ENCODE measurements around the gene FAM240A.
"Not testable (repeated sequence)": the region's sequence is repeated elsewhere in the genome, so short reads cannot be mapped to it uniquely, and the experiment has no call there.

The FAM240A gene

DNA sequence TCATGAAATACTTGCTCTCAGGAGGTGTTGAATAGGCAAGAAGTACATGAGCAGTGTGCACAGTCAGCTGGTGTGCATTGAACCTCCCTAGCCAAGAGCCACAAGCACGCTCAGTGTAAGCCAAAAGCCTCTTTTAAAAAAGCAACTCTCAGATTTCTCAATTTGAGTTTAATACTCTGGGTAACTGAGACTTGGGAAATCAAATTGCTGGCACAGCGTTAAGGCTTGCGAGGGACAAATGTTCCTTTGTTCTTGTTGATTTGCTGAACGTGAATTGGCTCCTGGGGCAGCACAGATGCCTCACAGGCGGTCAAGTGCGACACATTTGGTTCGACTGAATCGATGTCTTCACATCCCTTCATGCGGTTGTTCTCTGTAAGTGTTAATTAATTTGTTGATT is at the start of gene FAM240A:
Gene FAM240A (plus strand): TSS at position 202 of the 400 bp plus-strand sequence. CDS start 159 bp downstream, at position 361.
- no peak for DNase-seq

DNA sequence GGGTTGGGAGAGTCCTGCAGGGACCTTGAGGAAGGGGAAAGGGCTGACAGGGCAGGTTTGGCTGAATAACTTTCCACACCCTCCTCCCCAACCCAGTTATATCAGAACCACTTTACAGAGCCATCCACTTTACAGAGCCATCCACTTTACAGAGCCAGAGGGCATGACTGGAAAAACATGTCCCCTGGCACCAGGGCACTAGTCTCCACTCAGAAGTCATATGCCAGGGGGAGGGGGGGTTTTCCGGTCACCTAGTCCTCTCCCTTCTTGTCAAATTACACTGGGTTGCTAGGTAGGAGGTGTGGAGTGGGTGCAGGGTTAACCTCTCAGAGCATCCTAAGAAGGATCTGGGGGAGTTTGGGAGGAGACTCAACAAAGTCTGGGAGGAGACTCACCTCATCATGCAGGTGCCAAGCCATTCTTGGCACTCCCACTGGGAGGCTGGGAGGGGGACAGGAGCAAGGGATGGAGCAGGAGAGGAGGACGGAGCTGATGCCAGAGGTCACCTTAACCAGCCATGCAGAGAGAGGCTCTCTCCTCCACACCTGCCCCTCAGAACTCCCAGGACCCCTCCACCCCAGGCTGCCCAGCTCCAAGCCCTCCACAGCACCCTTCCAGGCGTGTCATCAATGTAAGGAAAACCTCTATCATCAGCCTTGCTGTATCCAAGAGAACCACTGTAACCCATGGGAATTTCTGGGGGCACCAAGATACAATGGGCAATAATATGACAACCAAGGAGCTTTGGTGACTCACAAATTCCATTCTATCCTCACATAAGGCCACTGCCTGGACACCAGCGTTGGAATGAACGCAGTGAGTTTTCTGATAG is 47.9 kb upstream of the FAM240A start:
- DNase-seq, result no peak

DNA sequence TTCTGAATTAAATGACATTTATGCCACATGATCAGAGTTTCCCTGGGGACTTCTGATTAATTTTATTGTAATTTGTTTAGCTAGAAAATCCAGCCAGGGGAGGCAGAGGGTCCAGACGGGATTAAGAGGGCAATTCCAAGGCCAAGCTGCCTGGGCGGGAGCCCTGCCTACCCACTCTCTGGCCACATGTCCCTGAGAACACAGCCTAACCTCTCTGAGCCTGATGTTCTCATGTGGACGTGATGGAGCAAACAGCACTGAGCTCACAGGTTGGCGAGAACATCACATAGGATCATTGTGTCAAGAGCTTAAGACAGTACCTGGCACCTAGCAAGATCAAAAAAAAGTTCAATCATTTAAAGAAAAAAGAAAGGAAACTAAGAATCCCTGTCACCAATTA is 47.2 kb upstream of the FAM240A start:
- DNase-seq, result no peak

DNA sequence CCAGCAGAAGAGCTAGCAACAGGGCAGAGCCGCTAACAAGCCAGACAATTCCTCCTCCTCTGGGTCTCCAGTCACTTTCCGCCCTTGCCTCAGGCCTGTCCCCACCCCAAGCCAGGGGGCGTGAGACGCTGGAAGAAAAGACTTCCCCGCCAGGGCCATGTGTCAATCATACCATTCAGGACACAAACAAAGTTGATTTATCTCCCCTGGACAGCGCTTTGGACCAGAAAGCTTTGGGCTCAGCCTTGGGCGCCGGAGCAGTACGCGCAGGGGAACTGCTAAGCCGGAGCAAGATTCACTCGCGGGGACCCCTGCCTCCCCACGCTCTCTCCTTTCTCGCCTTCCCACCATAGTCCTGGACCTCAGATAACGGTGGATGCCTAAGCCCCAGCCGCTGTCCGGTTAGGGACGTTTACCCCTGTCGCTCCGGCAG is 46.7 kb upstream of the FAM240A start:
- DNase-seq, result no peak

DNA sequence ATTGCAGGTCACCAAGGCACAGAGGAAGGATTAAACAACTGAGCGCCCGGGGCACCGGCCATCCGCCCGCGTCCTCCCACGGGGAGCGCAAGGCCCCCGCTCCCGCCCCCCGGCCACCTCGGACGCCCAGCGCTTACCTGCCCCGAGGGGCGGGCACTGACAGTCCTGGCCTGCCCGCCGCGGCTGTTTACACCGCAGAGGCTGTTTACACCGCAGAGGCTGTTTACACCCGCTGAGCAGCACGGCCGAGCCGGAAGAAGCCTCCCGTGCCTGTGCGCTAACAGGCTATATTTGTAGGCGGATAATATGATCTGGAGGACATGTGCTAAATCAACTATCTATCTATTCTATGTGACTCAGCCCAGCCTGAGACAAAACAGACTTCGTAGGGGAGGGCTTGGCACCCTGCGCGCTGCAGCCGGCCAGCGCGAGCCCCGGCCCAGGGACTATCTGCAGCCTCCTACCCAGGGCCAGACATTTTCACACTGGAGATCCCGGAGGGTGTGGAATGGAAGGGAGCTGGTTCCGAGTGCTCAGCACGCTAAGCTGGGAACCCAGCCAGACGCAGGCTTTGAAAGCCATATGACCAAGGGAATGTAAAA is 46.2 kb upstream of the FAM240A start, which contains the start of gene LRRC2:
Gene LRRC2 (minus strand): TSS at position 263 of the 602 bp plus-strand sequence. CDS start 14,711 bp downstream, outside the sequence.
- DNase-seq, result no peak

DNA sequence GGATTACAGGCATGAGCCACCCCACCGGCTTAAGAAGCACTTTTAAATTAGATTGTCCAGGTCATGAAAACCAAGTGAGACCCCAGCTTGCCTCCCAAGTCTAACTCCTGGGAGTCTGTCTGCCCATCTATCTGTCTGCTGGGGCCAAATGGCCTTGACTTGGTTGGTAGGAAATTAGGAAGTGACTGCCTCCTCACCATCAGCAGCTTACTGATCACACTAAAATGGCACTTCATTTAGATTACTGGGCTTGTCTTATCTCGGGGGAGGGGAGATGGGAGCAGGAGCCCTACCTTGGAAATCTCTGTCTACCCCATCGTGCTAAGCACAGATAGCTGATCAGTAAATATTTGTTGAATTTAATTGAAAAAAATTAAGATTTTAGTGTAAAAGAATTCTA is 40.6 kb upstream of the FAM240A start:
- DNase-seq, result no peak

DNA sequence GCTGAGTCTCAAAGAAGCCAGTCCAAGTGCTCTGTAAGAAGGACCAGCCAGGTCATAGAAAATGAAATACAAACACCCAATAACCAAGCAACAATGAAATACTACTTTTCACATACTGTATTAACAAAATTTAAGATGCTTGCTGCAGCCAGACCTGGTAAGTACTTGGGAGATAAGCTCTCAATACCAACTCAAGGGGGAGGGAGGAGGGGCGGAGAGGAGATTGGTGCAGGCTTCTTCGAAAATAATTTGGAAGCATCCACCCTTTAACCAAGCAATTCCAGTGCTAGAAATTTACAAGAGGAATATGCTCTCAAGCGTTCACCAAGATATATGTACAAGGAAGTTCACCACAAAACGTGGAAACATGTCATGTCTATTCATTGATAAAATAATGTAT is 38.6 kb upstream of the FAM240A start:
- no peak for DNase-seq

DNA sequence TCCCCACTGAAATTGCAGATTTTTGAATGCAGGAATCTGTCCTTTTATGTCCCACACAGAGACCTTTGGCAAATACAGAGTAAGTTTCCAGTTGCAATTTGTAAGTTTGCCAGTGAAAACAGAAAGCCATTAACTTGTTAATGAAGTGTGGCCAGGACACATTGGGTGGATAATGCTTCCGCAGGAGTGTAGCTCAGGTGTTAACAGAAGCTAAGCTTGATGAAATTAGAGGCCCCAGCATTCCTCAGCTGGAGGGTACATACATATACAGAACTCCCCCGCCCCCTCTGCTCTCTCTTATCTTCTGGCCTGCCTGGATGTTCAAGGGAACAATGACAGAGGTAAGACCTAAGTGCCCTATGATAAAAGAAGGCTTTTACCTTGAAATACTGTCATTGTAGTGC is 38.1 kb upstream of the FAM240A start:
- DNase-seq, result peak; percentile 65

DNA sequence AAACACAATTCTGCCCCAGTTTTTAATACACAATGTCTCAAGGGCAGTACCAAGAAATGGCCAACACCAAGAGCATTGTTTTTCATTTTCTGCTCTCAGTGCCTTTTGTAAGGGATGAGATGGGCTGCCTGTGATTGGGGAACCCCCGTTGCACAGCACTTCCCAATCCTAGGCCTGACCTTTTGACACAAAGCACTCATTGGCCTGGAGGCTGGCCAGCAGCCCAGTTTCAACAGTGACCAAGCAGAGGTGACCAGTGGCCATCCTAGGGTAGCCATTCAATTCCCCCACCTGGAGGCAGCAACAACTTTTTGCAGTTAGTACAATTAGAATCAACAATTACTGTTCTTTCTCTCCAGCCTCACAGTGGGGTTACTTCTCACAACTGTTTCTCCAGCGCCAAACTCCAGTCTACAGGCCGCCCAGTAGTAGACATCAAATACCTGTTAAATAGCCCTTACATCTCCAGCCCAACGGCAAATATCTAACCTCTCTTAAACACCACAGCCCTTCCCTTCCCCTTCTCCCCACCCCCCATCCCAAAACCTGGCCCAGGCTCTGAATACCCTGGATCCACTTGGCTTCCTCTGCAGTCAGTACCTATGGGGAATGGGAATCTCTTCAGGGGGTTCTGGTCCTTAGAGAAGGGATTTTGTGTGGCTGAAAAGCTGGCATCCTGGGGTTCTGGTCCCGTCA is 37.3 kb upstream of the FAM240A start:
- DNase-seq, result no peak

DNA sequence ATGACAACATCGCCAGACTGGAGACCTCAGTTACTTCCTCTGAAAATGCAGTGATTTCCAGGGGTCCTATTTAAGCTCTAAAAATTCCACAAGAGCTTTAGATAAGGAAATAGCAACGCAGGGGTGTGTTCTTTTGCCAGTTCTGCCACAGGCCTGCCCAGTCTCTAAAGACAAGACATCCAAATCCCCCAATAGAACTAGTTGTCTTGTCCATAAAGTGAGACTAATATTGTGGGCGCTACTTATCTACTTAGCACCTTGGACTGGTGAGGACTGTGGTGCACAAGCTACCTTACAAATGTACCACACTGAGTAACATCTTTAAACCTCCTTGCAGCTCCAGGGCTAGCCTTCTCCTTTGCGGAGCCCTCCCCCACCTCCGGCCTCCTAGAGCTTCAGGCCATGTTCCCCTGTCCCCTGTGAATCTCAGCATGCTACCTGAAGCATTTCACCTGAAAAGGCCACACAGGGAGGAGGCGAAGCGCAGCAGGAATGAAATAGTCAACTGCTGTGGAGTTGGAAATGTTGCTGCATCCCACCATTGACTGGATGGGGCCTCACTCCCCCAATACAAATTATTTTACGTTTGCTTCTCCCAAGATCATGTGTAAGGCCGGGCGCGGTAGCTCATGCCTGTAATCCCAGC is 36.6 kb upstream of the FAM240A start:
- DNase-seq, result no peak

DNA sequence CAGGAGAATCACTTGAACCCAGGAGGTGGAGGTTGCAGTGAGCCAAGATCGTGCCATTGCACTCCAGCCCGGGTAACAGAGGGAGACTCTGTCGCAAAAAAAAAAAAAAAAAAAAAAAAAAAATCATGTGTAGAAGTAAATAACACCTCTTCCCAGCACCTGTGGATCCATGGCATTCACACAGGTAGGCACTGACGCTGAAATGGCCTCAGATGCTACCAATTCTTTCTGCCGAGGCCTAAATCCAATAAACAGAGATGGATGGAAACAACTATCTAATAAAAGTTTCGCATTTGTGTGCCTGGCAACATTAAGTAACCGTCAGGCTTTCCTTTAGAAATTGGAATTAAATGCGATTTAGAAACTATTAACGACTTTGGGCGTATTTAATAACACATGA is 35.9 kb upstream of the FAM240A start:
- DNase-seq, result no peak

DNA sequence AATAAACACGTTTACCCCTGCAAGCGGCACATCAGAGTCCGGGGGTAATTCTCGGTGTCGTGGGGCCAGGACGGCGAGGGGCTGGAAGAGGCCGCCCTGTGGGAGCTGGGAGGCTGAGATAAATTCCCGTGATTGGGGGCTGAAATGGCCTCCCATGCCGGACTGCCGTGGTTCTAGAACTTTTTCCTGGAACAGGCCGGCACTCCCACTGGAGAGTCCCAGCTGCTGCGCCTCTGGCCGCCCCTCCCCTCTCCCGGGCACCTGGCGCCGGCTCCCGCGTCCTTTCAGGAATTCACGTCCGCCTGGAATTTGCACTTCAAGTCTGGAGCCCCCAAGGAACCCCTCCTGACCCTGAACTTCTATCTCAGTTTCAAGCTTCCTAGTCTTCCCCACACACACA is 35.4 kb upstream of the FAM240A start:
- DNase-seq, result no peak

DNA sequence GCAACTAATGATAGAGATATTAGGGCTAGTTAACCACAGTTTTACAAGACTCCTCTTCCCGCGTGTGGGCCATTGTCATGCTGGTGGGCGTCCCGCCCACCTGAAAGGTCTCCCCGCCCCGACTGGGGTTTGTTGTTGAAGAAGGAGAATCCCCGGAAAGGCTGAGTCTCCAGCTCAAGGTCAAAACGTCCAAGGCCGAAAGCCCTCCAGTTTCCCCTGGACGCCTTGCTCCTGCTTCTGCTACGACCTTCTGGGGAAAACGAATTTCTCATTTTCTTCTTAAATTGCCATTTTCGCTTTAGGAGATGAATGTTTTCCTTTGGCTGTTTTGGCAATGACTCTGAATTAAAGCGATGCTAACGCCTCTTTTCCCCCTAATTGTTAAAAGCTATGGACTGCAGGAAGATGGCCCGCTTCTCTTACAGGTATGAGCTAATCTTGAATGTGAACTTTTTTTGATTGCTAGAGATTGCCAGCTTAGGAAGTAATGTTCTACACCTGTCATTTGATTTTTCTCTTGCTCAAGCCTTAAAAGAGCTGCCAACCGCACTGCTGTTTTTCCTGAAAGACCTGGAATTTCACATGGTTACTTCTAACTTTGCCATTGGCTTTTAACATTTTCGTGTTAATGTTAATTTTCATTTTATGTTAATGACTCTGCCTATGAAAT is 34.6 kb upstream of the FAM240A start:
- not testable (repeated sequence) for DNase-seq

DNA sequence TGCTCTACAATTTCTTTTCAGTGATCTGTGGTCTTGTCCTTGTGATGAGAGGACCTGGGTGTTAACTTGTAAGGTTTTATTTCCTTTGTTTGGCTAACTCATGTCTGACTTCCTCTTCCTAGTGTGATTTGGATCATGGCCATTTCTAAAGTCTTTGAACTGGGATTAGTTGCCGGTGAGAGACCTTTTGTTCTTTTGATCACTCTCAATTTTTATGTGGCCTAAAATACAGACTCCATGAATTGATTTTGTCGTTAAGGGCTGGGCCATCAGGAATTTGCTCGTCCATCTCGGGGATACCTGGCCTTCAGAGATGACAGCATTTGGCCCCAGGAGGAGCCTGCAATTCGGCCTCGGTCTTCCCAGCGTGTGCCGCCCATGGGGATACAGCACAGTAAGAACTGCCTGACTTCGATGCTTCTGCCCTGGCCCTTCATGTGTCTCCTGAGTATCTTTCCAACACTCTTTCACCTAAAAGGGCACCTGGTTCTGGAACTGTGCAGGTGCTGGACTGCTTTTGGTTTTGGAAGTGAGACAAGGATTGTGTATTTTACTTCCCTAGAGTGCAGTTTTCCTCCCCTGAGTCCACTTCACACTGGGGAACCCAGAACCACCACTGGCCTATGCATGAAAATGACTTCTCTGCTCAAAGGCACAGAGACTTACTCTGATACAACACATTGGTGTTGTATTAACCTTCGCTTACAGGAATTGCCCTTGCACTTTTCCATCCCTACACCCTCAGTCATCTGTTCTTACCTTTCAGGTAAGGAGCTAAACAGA is 33.2 kb upstream of the FAM240A start:
- peak; percentile 70 for DNase-seq

DNA sequence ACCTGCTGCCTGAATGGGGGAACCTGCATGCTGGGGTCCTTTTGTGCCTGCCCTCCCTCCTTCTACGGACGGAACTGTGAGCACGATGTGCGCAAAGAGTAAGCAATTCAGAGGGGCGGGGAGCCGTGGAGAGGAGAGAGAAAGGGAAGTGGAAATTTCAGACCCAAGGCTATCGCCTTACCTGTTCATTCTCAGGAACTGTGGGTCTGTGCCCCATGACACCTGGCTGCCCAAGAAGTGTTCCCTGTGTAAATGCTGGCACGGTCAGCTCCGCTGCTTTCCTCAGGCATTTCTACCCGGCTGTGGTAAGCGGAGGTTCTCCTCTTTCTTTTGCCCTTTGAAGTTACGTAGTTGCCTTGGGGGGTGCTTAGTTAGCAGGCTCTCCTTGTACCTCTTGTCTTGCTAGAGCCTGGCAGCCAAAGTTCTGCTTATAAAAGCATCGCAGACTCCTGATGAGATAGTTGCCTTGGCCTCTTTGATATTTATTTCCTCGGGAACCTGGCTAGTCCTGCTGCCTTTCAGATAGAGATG is 32.5 kb upstream of the FAM240A start:
- DNase-seq, result no peak

DNA sequence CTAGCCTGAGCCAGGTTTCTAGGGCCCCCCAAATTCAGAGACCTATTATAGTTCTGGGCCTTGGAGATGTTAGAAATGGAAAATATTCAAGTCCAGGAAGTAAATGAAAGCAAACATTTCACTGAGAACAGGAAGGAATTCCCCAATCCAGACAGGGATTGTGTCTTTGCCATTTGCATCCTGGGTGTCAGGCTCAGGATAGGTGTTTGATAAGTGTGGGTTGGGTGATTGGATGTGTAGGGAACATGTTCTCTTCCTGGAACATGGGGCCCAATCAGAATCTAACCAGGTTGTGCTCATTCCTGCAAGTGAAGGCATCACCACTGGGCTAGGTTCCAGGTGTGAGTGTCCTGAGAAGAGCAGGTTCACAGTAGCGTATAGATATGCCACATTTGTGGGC is 31.6 kb upstream of the FAM240A start:
- DNase-seq, result no peak

DNA sequence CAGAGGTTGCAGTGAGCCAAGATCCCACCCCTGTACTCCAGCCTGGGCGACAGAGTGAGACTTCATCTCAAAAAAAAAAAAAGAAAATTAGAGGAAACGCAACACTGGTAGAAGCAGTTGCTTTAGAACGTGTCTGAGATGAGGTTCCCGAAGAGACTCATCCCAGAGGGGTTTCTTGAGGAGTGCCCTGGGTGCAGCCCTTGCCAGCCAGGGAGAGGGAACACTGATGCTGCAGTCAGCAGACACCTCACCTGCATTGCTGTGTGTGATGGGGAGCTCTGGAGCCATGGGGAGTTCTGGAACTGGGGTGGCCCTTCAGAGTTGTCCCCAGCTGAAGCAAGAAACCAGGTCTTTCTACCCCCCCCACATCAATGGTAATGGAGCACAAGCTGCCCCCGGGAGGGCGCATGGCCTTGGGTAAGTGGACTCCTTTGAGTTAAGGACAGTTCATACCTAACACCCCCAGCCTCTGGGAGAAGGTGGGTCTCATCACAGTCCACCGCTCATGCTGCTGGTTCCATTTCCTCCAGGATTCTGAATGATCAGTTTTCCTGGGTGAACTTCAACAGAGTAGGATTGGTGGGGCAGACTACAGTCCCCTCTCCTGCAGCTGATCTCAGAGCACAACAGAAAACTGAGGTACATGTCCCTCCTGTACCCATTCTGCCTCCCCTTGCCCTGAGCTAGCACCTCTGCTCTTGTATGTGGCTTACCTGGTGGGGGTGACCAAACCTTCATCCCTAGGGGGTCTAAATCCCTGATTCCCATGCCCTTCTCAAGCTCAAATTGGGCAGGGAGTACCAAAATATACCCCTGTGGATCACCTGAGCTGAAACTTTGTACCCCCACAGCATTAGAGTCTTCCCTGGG is 27.5 kb upstream of the FAM240A start:
- no peak for DNase-seq

DNA sequence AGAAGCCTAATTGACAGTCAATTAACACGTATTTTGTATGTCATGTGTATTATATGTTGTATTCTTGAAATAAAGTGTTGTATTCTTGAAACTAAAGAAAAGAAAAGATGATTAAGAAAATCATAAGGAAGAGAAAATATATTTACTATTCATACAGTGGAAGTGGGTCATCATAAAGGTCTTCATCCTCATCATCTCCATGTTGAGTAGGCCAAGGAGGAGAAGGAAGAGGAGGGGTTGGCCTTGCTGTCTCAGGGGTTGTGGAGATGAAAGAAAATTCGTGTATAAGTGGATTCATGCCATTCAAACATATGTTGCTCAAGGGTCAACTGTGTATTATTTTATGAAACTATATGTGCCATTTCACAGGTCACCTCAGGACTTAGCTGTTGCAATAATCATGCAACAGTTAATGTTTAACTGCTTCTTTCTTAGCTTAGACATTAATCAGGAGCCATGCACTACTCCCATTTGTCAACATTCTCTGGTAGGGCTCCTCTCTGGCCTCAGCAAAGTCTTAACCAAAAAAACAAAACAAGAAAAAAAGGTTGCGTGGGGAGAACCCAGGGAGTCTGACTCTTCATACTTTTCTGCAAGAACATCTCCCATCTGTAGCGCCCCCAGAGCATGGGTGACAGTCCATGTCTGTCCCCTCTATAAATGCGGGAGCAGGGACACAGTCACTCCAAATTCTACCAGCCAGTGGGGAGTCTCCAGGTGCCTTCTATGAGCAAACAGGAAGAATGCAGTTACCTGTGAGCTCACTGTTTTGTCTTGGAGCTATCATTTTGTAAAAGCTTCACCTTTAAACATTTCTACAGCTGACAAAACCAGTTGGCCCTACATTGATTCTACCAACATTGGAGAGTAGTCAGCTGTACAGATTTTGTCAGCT is 26.3 kb upstream of the FAM240A start:
- DNase-seq, result peak; percentile 50

DNA sequence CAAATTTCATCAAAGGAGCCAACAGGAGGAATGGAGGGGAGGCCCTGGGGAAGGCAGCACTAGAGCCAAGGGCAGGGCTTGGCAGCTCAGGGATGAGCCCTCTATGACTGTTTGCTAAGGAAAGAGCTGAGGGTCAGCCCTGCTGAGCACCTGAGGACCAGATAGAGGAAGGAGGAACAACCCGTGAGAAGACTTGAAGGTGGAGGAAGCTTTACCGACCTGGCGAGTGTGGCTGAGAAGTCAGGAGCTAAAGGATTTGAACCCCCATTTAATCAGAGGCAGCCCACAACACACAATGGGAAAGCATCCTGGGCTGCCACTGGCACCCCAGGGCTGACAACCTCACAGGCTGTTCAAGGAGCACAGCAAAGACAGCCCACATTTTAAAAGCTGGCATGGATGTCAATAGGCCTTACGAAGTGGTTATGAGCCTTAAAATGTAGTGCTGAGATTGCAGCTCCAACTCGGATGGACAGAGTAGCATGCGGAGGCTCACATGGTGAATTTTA is 25.5 kb upstream of the FAM240A start:
- DNase-seq, result no peak

Measured in NCI-H146 (cell line).